Activated T-cell treated with anti-CD3 and anti-CD28 coated beads, Interleukin-2, amount 50 U/mL, for 72 hours (primary cell): ENCODE measurements around the gene RHEX. TPM values are rescaled to one million over a fixed set of nuclear protein-coding genes. Genes with fewer than 3 reads are reported as not detected.

Source experiments
- ATAC-seq, 2 donors: fragments of 150-1000 bp; cut with Tn5 transposase; replicated peaks in 1 of 2; 2 replicates each; pipeline ENCODE4 v1.10.0; 2021; ENCODE audit warnings: moderate library complexity in 2 of 2, mild to moderate bottlenecking in 1 of 2
- DNase-seq, 2 donors: peaks; one replicate each; pipeline ENCODE4 v3.0.0; 2021 to 2022; ENCODE audit warnings: mixed read lengths in 1 of 2
- H3K27ac Mint-ChIP-seq: one replicate; pipeline ENCODE4 v1.8.0; 2022; ENCODE audit warnings: mild to moderate bottlenecking, moderate library complexity, mixed read lengths
- H3K27me3 Mint-ChIP-seq: one replicate; pipeline ENCODE4 v1.8.0; 2022; ENCODE audit warnings: low read depth, mixed read lengths
- H3K36me3 Mint-ChIP-seq, 2 donors: one replicate each; pipeline ENCODE4 v1.8.0; 2022; ENCODE audit warnings: mixed read lengths in 2 of 2, mild to moderate bottlenecking in 1 of 2; ENCODE audit not compliant: insufficient read depth in 2 of 2
- H3K4me1 Mint-ChIP-seq: one replicate; pipeline ENCODE4 v1.8.0; 2022; ENCODE audit warnings: low read depth, mixed read lengths
- H3K4me3 Mint-ChIP-seq, 2 donors: one replicate each; pipeline ENCODE4 v1.8.0; 2022; ENCODE audit warnings: mild to moderate bottlenecking in 2 of 2, mixed read lengths in 2 of 2, moderate library complexity in 2 of 2
- H3K9me3 Mint-ChIP-seq, 2 donors: one replicate each; pipeline ENCODE4 v1.8.0; 2022; ENCODE audit warnings: mixed read lengths in 2 of 2
- total RNA-seq, 2 donors: library from RNA; stranded (reverse); gene quantifications; one replicate each; pipeline ENCODE4 v1.2.3, GENCODE V29; 2022

Gene RHEX
- total RNA-seq, 2 donors from 2014 or later: not detected

DNA sequence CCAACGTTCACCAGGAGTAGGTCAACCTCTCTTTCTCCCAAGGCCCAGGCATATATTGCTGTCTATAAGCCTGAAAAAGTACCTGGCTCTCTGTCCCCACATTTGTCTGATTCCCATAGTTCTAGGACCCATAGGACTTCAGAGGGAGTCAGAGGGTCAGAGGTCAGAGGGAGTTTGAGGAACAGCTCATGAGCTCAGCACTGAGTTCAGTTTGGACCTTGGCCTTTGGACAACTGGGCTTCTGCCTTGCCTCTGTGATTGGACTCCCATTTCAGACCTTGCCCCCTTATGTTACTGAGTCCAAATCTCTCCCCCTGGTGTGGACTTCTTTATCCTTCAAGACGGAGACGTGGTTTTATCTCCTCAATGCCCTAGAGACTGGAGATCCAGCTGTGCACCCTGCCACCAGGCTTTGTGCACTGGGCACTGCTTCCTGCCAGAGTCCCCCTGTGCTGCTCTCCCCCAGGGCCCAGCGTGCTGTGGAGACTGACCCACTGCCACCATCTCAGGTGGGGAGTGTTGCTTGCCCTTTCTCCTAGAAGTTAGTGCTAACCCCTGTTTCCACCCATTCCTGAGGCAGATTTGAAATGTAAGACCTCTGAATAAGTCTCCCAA lies 32.5 kb upstream of the RHEX start:
- Mint-ChIP-seq H3K27me3 (peaks cover 16% of the 10 kb centered on the region), H3K27ac (no peak overlapping the region), H3K4me1 (peaks cover 8% of the 10 kb centered on the region), H3K36me3 (no peaks in the 10 kb centered on the region), H3K9me3 (no peaks in the 10 kb centered on the region), H3K4me3 (no peak overlapping the region)
- no peak for DNase-seq
- ATAC-seq: no peak

DNA sequence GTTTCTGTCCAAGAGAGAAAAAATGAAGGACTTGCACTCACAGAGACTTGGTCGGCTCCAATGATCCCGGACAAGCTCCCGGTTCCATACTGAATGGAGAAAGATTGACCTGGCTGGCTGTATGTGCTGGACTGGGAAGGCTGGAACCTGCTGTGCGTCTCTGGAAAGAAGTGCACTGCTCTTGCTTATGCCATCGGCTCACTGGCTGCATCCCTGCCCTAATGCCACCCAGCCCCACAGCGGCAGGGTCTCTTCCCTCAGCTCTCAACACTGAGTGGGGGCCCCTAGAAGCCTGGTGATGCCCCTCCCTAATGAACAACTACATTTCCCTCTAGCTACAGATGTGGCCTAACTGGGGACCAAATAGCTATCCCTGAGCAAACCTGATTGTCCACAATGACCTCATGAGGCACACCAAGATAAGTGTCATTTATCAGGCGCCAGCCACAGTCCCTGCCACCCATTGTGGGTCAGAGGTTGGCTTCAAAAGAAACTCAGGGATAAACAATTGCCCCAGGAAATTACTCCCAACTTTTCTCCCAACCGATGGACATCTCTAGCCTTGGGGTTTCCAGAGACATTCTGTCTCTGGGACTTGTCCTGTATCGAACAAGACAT lies 31.9 kb upstream of the RHEX start:
- peaks cover 20% of the 10 kb centered on the region for H3K27me3 Mint-ChIP-seq

DNA sequence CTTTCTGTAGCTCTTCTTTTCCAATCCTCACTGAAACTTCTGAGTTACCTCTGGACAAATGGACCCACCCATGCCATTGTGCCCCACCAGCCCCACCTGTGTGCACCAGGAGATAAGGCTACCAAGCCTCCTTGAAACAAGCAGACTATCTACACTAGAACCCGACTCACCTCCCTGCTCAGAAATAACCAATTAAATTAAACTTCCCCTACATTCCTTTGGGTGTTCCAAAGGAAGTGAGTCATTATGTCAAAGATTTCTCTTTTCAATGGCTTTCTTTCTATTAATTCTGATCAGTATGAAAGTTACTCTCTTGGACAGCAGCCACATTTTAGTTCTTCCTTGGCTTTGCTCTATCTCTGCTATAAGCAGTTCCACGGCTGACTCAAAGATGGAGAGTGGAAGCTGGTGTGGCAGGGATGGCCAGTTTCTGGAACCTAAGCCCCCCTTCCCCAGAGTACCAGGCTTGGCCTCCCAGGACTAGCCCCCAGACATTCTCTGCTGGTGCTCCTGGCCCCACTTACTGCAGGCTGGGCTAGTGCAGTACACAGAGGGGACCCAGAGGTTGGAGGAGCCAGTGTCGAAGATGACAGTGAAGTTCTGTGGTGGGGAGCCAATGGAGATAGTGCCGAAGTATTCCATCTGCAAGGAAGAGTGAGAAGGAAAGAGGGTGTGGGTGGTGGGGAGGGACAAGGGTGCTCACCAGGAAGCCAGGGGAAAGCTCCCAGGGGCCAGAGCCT lies 31.2 kb upstream of the RHEX start:
- Mint-ChIP-seq H3K36me3 (no peaks in the 10 kb centered on the region), H3K27ac (no peak overlapping the region), H3K9me3 (no peaks in the 10 kb centered on the region), H3K4me3 (no peak overlapping the region), H3K4me1 (peaks cover 8% of the 10 kb centered on the region), H3K27me3 (peaks cover 22% of the 10 kb centered on the region)
- ATAC-seq (no peak), DNase-seq (no peak)

More for the DNA sequence above, 31.9 kb upstream of the RHEX start:
- no peaks in the 10 kb centered on the region for H3K36me3 Mint-ChIP-seq
- no peaks in the 10 kb centered on the region for H3K9me3 Mint-ChIP-seq
- no peak overlapping the region for H3K4me3 Mint-ChIP-seq
- no peak for ATAC-seq
- no peak for DNase-seq
- H3K27ac Mint-ChIP-seq: no peak overlapping the region
- peaks cover 8% of the 10 kb centered on the region for H3K4me1 Mint-ChIP-seq

DNA sequence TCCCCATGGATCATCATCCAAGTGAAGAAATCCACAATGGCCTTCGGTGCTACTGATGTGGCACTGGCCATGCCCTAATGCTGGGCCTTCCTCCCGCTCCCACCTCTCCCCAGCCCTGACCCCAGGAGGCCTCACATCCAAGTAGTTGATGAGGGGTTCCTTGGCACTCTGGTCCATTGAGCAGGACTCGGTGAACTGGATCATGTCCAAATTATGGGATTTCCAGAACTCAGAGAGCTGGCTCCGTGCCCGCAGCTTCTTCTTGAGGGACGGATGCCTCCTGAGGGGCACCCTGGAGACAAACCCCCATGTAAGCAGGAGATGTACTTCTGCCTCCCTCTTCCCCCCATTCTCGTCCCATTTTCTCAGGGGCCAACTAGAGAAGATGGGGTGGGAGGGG lies 30.2 kb upstream of the RHEX start:
- no peak overlapping the region for H3K27ac Mint-ChIP-seq
- no peaks in the 10 kb centered on the region for H3K36me3 Mint-ChIP-seq
- H3K27me3 Mint-ChIP-seq: peaks cover 29% of the 10 kb centered on the region
- ATAC-seq: no peak
- no peak overlapping the region for H3K4me3 Mint-ChIP-seq
- no peaks in the 10 kb centered on the region for H3K9me3 Mint-ChIP-seq
- DNase-seq: no peak
- H3K4me1 Mint-ChIP-seq: peaks cover 8% of the 10 kb centered on the region

DNA sequence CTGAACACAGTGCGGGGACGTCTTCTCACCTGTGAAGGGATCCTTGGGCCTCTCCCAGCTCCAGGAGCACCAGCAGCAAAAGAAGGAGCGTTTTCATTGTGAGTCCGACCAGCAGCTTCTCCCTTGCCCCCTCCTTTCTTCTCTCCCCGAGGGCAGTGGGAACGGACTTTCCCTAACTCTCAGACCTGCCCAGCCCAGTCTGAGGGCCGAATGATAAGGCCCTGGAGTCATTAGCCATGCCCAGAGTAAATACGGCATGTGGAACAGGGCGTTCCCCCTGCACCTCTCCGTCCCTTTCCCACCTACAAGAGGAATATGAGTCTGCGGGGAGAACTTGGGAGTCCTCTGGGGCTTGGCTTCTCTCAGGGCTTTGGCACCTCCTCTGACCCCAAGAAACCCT lies 29.3 kb upstream of the RHEX start, which contains the start of gene CTSE:
Gene CTSE (minus strand): TSS at position 201 of the 400 bp plus-strand sequence. CDS start 104 bp downstream, at position 97.
- Mint-ChIP-seq H3K4me1 (peaks cover 8% of the 10 kb centered on the region), H3K27ac (no peak within 1 kb of the TSS), H3K4me3 (no peak within 1 kb of the TSS), H3K36me3 (no peaks in the 10 kb centered on the region), H3K9me3 (no peaks in the 10 kb centered on the region), H3K27me3 (peaks cover 31% of the 10 kb centered on the region)
- ATAC-seq: no peak
- no peak for DNase-seq

DNA sequence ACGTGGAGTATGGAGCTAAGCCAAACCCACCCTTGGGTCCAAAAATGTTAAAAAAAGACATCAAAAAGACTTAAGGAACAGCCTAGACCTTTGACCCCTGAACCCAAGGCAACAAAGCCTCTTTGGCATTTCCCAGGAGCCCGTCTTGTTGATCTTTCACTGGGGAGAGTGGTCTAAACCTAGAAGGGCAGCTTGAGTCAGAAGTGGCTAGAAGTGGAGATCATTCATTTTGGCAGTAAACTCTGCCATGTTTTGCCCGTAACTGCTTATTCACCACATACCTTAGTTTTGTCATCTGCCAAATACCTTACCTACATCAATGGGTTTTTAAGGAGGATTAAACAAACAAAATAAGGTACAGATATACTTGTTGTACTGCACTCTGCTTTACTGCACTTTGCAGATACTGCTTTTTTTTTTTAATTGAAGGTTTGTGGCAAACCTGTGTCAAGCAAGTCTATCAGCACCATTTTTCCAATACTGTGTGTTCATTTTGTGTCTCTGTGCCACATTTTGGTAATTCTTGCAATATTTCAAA lies 27.6 kb upstream of the RHEX start:
- Mint-ChIP-seq H3K27me3 (peaks cover 36% of the 10 kb centered on the region), H3K4me1 (peaks cover 8% of the 10 kb centered on the region), H3K27ac (no peak overlapping the region), H3K9me3 (no peaks in the 10 kb centered on the region), H3K36me3 (no peaks in the 10 kb centered on the region), H3K4me3 (no peak overlapping the region)
- ATAC-seq (no peak), DNase-seq (no peak)

- H3K4me3 Mint-ChIP-seq: no peak overlapping the region
- peaks cover 48% of the 10 kb centered on the region for H3K27me3 Mint-ChIP-seq
- DNase-seq (no peak), ATAC-seq (no peak)
- no peaks in the 10 kb centered on the region for H3K9me3 Mint-ChIP-seq
- H3K4me1 Mint-ChIP-seq: peaks cover 4% of the 10 kb centered on the region
- H3K36me3 Mint-ChIP-seq: no peaks in the 10 kb centered on the region
- H3K27ac Mint-ChIP-seq: no peak overlapping the region
Observed at GRCh38 chr1:206029484-206029883, 23.5 kb upstream of the RHEX start.

GRCh38 chr1:206030191-206030590 lies 22.8 kb upstream of the RHEX start:
- H3K27ac Mint-ChIP-seq: no peak overlapping the region
- H3K9me3 Mint-ChIP-seq: no peaks in the 10 kb centered on the region
- DNase-seq: no peak
- H3K4me3 Mint-ChIP-seq: no peak overlapping the region
- H3K27me3 Mint-ChIP-seq: peaks cover 55% of the 10 kb centered on the region
- H3K4me1 Mint-ChIP-seq: peaks cover 4% of the 10 kb centered on the region
- ATAC-seq: no peak
- H3K36me3 Mint-ChIP-seq: no peaks in the 10 kb centered on the region

DNA sequence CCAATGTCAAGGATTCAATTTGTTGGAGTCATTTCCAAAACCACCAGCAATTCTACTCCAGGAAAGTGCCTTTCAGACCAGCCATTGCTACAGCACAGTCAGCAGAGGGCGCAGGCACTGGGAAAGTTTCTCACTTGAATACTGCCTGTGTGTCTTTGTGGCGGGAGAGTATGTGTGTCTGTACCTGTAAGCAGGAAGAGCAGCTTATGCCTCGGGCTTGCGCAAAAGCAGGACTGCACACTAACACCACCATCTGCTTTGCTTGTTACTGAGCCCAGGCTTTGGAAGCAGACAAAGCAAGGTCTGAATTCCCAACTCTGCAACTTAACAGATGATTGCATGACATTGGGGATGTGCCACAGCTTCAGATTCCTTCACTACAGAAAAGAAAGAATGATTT lies 22.3 kb upstream of the RHEX start:
- Mint-ChIP-seq H3K27me3 (peaks cover 59% of the 10 kb centered on the region), H3K4me1 (peaks cover 4% of the 10 kb centered on the region)

DNA sequence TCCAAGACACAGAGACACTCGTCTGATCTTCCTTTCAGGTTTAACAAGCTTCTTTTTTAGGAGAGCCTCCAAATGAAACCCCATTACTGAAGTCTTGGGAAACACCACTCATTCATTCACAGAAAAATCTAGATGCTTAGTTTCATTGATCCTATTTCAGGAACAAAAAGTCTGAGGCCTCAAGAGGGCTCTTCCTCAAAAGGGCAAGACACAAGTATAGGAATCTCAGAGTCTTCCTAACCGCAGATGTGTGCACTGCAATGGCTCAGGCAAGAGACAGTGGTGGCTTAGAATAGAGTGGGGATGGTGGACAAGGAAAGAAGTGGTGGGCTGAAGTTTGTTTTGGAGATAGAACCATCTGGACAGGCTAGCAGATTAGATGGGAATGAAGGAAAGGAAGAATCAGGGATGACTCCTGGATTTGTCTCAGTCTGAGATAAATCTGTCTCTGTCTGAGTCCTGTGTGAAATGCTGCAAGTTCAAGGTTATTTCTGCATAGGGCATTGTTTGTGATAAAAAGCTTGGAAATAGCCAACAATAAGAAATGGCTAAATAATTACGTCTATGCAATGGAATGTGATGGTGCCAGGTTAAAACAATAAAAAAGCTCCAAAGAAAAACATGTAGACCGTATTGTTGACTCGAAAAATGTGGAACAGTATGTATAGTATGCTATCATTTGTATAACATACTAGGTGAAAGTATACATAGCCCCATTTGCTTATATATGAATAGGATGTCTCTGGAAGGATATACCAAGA lies 20.4 kb upstream of the RHEX start:
- Mint-ChIP-seq H3K27ac (no peak overlapping the region), H3K27me3 (peaks cover 46% of the 10 kb centered on the region), H3K36me3 (no peaks in the 10 kb centered on the region), H3K4me3 (no peak overlapping the region), H3K4me1 (peaks cover 4% of the 10 kb centered on the region), H3K9me3 (no peaks in the 10 kb centered on the region)
- ATAC-seq: no peak
- no peak for DNase-seq

More for the DNA sequence above, 22.3 kb upstream of the RHEX start:
- ATAC-seq (peak; percentile 81 to 83), DNase-seq (peak; percentile 65 to 68)
- Mint-ChIP-seq H3K27ac (no peak overlapping the region), H3K4me3 (no peak overlapping the region), H3K9me3 (no peaks in the 10 kb centered on the region), H3K36me3 (no peaks in the 10 kb centered on the region)

DNA sequence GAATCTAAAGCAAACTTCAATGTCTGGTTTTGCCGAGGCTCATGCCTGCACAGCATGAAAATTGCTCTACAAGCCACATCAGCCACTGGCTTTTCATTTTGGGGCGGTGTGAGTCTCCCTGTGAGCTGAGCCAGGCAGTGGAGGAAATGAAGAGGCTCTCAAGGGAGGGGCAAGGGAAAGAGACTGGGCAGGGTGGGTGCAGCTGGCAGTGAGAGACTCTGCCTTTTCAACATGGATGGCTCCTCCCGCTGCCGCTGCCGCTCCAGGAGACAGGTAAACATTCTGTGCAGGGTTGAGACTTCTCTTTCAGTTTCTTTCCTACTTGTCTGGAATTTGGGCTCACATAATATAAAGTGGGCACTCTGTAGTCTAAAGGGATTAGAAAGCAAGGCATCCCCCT lies 17.9 kb upstream of the RHEX start:
- ATAC-seq: no peak

GRCh38 chr1:206036663-206037455 lies 16.1 kb upstream of the RHEX start:
- DNase-seq (no peak), ATAC-seq (no peak)
- H3K36me3 Mint-ChIP-seq: no peaks in the 10 kb centered on the region
- no peak overlapping the region for H3K27ac Mint-ChIP-seq
- H3K9me3 Mint-ChIP-seq: no peaks in the 10 kb centered on the region
- peaks cover 13% of the 10 kb centered on the region for H3K4me1 Mint-ChIP-seq
- no peak overlapping the region for H3K4me3 Mint-ChIP-seq
- peaks cover 56% of the 10 kb centered on the region for H3K27me3 Mint-ChIP-seq

More for the DNA sequence above, 17.9 kb upstream of the RHEX start:
- Mint-ChIP-seq H3K4me3 (peak overlapping the region in 1 of 2 donors; percentile 11), H3K4me1 (peaks cover 17% of the 10 kb centered on the region), H3K27me3 (peaks cover 47% of the 10 kb centered on the region), H3K36me3 (no peaks in the 10 kb centered on the region), H3K9me3 (no peaks in the 10 kb centered on the region), H3K27ac (no peak overlapping the region)
- DNase-seq: no peak
